ENCODE results near the gene KLHDC10. TPM values are rescaled to one million over a fixed set of nuclear protein-coding genes. Genes with fewer than 3 reads are reported as not detected.

The KLHDC10 gene
- total RNA-seq, 1 donor from 2014 or later: 43.6 TPM

DNA sequence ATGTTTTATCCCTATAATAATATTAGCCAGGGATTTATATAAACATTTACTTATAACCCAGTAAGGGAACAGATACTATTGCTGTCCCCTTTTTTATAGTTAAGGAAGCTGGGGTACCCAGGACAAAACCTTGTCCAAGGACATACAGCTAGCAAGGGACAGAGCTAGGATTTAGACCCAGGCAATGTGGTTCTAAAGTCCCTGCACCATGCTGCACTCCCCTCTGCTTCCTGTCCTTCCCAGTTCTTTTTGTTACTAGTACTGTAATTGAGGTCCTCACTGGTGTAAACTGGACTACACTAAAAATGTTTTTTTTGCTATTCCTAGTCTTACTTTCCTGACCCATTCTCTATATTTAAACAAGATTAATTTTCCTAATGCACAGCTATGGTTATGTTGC is 16.6 kb downstream of the KLHDC10 start:
- Mint-ChIP-seq H3K4me3 (no peak overlapping the region), H3K27me3 (no peaks in the 10 kb centered on the region), H3K9me3 (peaks cover 4% of the 10 kb centered on the region), H3K27ac (no peak overlapping the region), H3K4me1 (ENCODE audit: unreplicated experiment) (peaks cover 14% of the 10 kb centered on the region), H3K36me3 (peaks cover 24% of the 10 kb centered on the region)
- TF ChIP-seq, protein P1, sequence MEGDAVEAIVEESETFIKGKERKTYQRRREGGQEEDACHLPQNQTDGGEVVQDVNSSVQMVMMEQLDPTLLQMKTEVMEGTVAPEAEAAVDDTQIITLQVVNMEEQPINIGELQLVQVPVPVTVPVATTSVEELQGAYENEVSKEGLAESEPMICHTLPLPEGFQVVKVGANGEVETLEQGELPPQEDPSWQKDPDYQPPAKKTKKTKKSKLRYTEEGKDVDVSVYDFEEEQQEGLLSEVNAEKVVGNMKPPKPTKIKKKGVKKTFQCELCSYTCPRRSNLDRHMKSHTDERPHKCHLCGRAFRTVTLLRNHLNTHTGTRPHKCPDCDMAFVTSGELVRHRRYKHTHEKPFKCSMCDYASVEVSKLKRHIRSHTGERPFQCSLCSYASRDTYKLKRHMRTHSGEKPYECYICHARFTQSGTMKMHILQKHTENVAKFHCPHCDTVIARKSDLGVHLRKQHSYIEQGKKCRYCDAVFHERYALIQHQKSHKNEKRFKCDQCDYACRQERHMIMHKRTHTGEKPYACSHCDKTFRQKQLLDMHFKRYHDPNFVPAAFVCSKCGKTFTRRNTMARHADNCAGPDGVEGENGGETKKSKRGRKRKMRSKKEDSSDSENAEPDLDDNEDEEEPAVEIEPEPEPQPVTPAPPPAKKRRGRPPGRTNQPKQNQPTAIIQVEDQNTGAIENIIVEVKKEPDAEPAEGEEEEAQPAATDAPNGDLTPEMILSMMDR (conservative IDR thresholded peaks at IDR 0.05): no peak
- DNase-seq (ENCODE audit: extremely low spot score, unreplicated experiment): no peak

DNA sequence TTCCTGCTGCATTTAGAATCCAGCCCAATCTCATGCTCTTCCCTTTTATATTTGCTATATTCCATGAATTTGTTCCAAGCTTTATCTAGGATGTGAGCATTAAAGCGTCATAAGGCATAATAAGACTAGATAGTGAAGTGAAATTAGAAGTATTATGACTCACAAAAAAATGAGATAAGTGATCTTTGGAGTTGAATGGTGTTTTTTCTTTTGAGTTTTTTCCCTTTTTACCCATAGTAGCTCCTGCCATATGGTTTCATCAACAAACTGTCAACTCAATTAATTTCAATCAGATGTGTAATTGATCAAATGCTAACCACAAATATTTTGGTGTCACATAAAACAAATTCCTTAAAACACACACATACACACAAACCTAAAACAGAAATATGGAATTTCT is 17.0 kb downstream of the KLHDC10 start:
- H3K36me3 Mint-ChIP-seq: peaks cover 24% of the 10 kb centered on the region
- TF ChIP-seq, protein P1 (conservative IDR thresholded peaks at IDR 0.05): no peak
- H3K27ac Mint-ChIP-seq: no peak overlapping the region
- DNase-seq (ENCODE audit: extremely low spot score, unreplicated experiment): no peak
- H3K9me3 Mint-ChIP-seq: peaks cover 4% of the 10 kb centered on the region
- H3K4me1 Mint-ChIP-seq (ENCODE audit: unreplicated experiment): peaks cover 14% of the 10 kb centered on the region
- no peak overlapping the region for H3K4me3 Mint-ChIP-seq
- no peaks in the 10 kb centered on the region for H3K27me3 Mint-ChIP-seq

DNA sequence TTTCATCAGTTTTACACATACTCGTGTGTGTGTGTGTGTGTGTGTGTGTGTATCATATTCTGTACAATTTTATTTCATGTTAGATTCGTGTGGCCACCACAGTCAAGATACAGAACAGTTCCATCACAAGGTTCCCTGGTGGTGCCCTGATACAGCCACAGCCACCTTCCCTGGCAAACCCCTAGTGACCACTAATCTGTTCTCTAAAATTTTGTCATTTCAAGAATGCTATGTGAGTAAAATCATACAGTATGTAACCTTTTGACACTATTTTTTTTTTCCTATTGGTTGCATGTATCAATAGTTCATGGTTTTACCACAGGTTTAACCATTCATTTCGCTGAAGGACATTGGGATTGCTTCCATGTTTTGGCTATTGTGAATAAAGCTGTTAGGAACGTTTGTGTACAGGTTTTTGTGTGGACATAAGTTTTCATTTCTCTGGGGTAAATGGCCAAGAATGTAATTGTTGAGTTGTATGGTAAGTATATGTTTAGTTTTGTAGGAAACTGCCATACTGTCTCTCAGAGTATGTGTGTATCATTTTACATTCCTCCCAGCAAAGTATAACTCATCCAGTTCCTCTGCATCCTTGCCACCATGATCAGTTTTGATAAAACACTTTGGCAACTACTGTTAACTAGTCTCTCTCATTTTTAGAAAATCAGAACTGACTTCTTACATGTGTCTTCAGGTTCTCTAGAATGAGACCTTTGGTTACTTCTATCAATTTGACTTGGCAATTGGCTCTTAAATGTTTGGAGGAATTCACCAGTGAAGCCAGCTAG is 20.6 kb downstream of the KLHDC10 start:
- Mint-ChIP-seq H3K36me3 (peaks cover 4% of the 10 kb centered on the region), H3K9me3 (no peaks in the 10 kb centered on the region), H3K27me3 (no peaks in the 10 kb centered on the region), H3K27ac (no peak overlapping the region), H3K4me1 (ENCODE audit: unreplicated experiment) (peaks cover 17% of the 10 kb centered on the region), H3K4me3 (no peak overlapping the region)
- no peak for DNase-seq (ENCODE audit: extremely low spot score, unreplicated experiment)
- TF ChIP-seq, protein P1 (conservative IDR thresholded peaks at IDR 0.05): no peak

DNA sequence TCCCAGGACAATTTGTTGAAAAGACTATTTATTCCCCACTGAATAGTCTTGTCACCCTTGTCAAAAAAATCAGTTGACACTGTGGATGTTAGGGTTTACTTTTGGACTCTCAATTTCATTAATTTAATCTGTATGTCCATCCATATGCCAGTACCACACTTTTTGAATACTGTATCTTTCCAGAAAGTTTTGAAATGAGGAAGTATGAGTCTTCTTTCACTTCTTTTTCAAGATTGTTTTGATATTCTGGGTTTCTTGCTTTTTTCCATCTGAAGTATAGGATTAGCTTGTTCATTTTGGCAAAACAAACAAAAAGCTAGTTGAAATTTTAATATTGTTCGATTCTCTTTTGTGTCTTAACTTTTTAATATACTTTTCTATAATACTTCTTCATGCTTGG is 21.7 kb downstream of the KLHDC10 start:
- Mint-ChIP-seq H3K27me3 (no peaks in the 10 kb centered on the region), H3K4me3 (no peak overlapping the region), H3K4me1 (ENCODE audit: unreplicated experiment) (peaks cover 17% of the 10 kb centered on the region), H3K27ac (no peak overlapping the region), H3K36me3 (peaks cover 8% of the 10 kb centered on the region), H3K9me3 (no peaks in the 10 kb centered on the region)
- TF ChIP-seq, protein P1 (conservative IDR thresholded peaks at IDR 0.05): no peak
- no peak for DNase-seq (ENCODE audit: extremely low spot score, unreplicated experiment)

DNA sequence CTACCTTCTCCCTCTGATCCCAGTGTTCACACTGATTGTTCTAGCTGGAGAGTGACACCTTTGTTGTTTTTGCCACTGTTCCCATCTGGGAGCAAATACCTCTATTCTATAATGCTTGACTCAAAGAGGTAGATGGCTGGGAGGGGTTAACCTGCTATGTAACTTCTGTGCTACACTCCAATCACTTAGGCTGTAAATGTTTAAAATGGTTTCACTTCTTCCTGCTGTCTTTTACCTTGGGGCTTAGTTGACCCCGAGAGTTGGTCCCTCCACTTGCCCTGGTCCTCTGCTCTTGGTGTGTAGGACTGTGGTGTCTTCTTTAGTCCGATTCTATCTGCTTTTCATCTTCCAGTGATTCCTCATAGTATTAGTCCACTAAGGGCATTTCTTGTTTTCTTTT is 22.3 kb downstream of the KLHDC10 start:
- no peaks in the 10 kb centered on the region for H3K27me3 Mint-ChIP-seq
- DNase-seq (ENCODE audit: extremely low spot score, unreplicated experiment): no peak
- H3K9me3 Mint-ChIP-seq: no peaks in the 10 kb centered on the region
- peaks cover 5% of the 10 kb centered on the region for H3K36me3 Mint-ChIP-seq
- H3K27ac Mint-ChIP-seq: no peak overlapping the region
- no peak overlapping the region for H3K4me3 Mint-ChIP-seq
- TF ChIP-seq, protein P1 (conservative IDR thresholded peaks at IDR 0.05): no peak
- H3K4me1 Mint-ChIP-seq (ENCODE audit: unreplicated experiment): peaks cover 13% of the 10 kb centered on the region
